Parathyroid adenoma (tissue), 2 donors: Measurements from ENCODE around the gene PAXX.

Experiments used
- H2AFZ ChIP-seq: fragments of 300-600 bp; sonication (generic); one replicate; pipeline ENCODE4 v1.7.0; 2017; ENCODE audit warnings: antibody characterized with exemption, mild to moderate bottlenecking
- H3K27ac ChIP-seq: fragments of 300-600 bp; sonication (generic); one replicate; pipeline ENCODE4 v1.7.0; 2017
- H3K27me3 ChIP-seq: fragments of 300-600 bp; sonication (generic); one replicate; pipeline ENCODE4 v1.7.0; 2017; ENCODE audit warnings: low read length; ENCODE audit not compliant: control insufficient read depth, insufficient read depth
- H3K36me3 ChIP-seq: fragments of 300-600 bp; sonication (generic); one replicate; pipeline ENCODE4 v1.7.0; 2017; ENCODE audit warnings: low read length; ENCODE audit not compliant: control insufficient read depth, insufficient read depth
- H3K4me1 ChIP-seq: fragments of 300-600 bp; sonication (generic); one replicate; pipeline ENCODE4 v1.7.0; 2017; ENCODE audit warnings: control low read depth
- H3K4me2 ChIP-seq: fragments of 300-600 bp; sonication (generic); one replicate; pipeline ENCODE4 v1.7.0; 2017; ENCODE audit warnings: low read length
- H3K4me3 ChIP-seq: fragments of 300-600 bp; sonication (generic); one replicate; pipeline ENCODE4 v1.7.0; 2017; ENCODE audit warnings: low read depth, low read length
- H3K79me2 ChIP-seq: fragments of 300-600 bp; sonication (generic); one replicate; pipeline ENCODE4 v1.7.0; 2017; ENCODE audit warnings: control low read depth
- H3K9ac ChIP-seq: fragments of 300-600 bp; sonication (generic); one replicate; pipeline ENCODE4 v1.7.0; 2017; ENCODE audit warnings: mild to moderate bottlenecking
- H3K9me3 ChIP-seq: fragments of 300-600 bp; sonication (generic); one replicate; pipeline ENCODE4 v1.7.0; 2017; ENCODE audit warnings: low read length; ENCODE audit not compliant: control insufficient read depth
- CTCF ChIP-seq: fragments of 300-600 bp; sonication (generic); IDR thresholded peaks from one replicate; pipeline ENCODE4 v1.7.0; 2017; ENCODE audit warnings: antibody characterized with exemption, mild to moderate bottlenecking
- donor health status: primary hyperparathyroidism.

The PAXX gene

GRCh38 chr9:136960212-136960937 lies 31.8 kb upstream of the PAXX start:
- Histone ChIP-seq H3K9me3 (no peaks in the 10 kb centered on the region), H3K4me3 (no peak overlapping the region), H3K9ac (no peak overlapping the region), H3K27ac (no peak overlapping the region), H3K36me3 (no peaks in the 10 kb centered on the region), H3K4me1 (no peaks in the 10 kb centered on the region), H3K4me2 (no peak overlapping the region), H3K27me3 (no peaks in the 10 kb centered on the region), H3K79me2 (no peaks in the 10 kb centered on the region), H2AFZ (no peak overlapping the region)
- TF ChIP-seq CTCF = no peak

- H3K4me3 ChIP-seq = no peak overlapping the region
- TF ChIP-seq CTCF = no peak
- H3K79me2 ChIP-seq = no peaks in the 10 kb centered on the region
- H3K36me3 ChIP-seq = no peaks in the 10 kb centered on the region
- H3K9me3 ChIP-seq = no peaks in the 10 kb centered on the region
- H3K27ac ChIP-seq = no peak overlapping the region
- no peak overlapping the region for H3K9ac ChIP-seq
- no peak overlapping the region for H3K4me2 ChIP-seq
- no peak overlapping the region for H2AFZ ChIP-seq
- no peaks in the 10 kb centered on the region for H3K27me3 ChIP-seq
- no peaks in the 10 kb centered on the region for H3K4me1 ChIP-seq
Observed at GRCh38 chr9:136960938-136961275, 31.3 kb upstream of the PAXX start.

DNA sequence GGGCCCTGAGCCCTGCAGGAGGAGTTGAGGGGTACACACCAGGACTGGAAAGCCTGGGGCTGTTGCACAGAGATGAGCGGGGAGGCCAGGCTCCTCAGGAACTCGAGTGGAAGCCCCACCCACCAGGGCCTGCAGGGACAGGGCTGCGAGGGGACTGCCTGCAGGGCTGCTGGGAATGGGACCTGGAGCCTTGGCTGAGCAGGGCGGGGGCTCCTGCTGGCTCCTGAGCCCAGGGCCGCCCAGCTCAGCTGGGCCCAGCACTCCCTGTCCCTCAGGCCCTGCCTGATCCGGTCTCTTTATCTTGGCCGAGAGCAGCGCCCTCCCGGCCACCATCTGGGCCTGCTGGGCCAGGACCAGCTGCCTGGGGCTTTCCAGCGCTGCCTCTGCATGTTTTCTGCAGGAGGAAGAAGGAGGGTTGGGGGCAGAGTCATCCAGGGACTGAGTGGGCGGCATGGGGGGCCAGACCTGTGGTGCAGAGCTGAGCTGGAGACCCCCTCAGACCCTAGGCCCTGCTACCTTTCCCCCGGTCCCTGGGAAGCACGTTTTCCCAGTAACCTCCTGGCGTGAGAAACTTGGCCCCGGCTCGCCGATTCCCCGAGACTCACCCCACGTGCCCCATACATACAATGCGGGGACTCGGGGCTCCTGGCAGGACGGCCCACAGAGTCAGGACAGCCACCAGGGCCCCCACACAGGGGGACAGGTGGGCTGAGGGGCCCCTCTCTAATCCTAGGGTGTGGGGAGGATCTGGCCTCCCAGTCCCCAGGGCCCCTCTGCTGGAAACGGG lies 30.8 kb upstream of the PAXX start:
- no peaks in the 10 kb centered on the region for H3K27me3 ChIP-seq
- H3K36me3 ChIP-seq = no peaks in the 10 kb centered on the region
- no peak overlapping the region for H3K27ac ChIP-seq
- H3K4me2 ChIP-seq = no peak overlapping the region
- no peak overlapping the region for H3K4me3 ChIP-seq
- no peak overlapping the region for H3K9ac ChIP-seq
- H2AFZ ChIP-seq = no peak overlapping the region
- no peak for TF ChIP-seq CTCF
- H3K4me1 ChIP-seq = no peaks in the 10 kb centered on the region
- H3K79me2 ChIP-seq = no peaks in the 10 kb centered on the region
- H3K9me3 ChIP-seq = no peaks in the 10 kb centered on the region

DNA sequence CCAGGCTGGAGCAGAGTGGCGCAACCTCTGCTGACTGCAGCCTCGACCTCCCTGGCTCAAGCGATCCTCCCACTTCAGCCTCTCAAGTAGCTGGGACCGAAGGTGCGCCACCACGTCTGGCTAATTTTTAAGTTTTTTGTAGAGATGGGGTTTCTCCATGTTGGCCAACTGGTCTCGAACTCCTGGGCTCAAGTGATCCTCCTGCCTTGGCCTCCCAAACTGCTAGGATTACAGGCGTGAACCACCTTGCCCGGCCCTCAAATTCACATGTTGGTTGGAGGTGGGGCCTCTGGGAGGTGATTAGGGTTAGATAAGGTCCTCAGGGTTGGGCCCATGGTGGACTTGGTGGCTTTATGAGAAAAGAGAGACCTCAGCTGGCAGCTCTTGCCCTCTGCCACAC lies 30.1 kb upstream of the PAXX start:
- Histone ChIP-seq H3K79me2 (no peaks in the 10 kb centered on the region), H3K27ac (no peak overlapping the region), H3K4me3 (no peak overlapping the region), H3K36me3 (no peaks in the 10 kb centered on the region), H3K27me3 (no peaks in the 10 kb centered on the region), H3K9ac (no peak overlapping the region), H3K9me3 (no peaks in the 10 kb centered on the region), H3K4me1 (no peaks in the 10 kb centered on the region), H2AFZ (no peak overlapping the region), H3K4me2 (no peak overlapping the region)
- TF ChIP-seq CTCF = no peak
